IPS-18a (cell line): Measurements from ENCODE around the gene ANO1.

Experiments used
- H3K27ac ChIP-seq: one replicate; pipeline ENCODE4 v1.5.1; 2013; ENCODE audit warnings: low read length
- H3K27me3 ChIP-seq: one replicate; pipeline ENCODE4 v1.6.1; 2013; ENCODE audit warnings: mild to moderate bottlenecking, low read length; ENCODE audit not compliant: control insufficient read depth, insufficient read depth
- H3K36me3 ChIP-seq: one replicate; pipeline ENCODE4 v1.6.1; 2013; ENCODE audit warnings: low read depth, low read length; ENCODE audit not compliant: control insufficient read depth
- H3K4me1 ChIP-seq: one replicate; pipeline ENCODE4 v1.6.1; 2013; ENCODE audit warnings: low read depth, low read length; ENCODE audit not compliant: control insufficient read depth
- H3K4me3 ChIP-seq: one replicate; pipeline ENCODE4 v1.5.1; 2013; ENCODE audit warnings: low read length
- H3K9ac ChIP-seq: one replicate; pipeline ENCODE4 v1.6.1; 2013; ENCODE audit warnings: mild to moderate bottlenecking, low read length, moderate library complexity
- H3K9me3 ChIP-seq: one replicate; pipeline ENCODE4 v1.6.1; 2013; ENCODE audit warnings: low read depth, low read length; ENCODE audit not compliant: control insufficient read depth

ANO1 gene

DNA sequence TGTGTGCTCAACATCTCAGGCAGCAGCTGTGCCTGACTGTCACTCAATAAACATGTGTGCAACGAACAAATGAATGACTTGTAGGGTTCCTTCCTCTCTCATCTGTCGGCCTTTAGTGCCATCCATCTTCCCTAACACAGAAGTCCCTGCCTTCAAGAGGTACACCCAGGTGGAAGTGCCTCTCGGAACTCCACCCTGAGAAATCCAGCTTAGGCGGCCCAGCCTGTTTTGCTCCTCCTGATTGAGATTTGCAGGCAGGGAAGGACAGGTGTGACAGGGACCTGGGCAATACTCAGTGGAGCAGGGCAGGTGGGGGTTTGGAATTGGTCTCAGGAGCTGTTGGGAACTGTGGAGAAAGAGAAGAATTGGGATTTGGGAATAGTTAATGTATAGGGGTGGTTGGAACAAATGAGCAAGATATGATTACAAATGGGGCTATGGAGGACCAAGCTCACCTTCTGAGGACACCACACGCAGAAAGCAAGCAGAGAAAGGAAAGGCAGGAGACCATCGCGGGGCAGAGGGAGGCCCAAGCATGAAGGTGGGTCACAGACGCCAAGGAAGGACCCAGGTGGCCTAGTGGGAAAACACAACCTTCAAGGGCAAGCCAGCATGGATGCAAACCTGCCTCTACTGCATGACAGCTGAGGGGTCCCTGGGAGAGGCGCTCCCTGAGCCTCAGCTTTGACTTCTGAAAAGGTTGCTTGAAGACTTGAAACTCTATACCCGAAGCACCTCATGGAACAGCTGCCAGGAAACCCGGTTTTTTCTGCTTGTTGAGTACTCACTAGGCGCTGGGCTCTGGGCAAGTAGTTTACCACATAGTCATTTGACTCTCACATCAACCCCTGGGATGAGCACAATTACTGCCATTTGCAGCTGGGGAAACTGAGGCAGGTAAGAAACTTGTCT lies 40.9 kb upstream of the ANO1 start:
- Histone ChIP-seq H3K4me1 (no peaks in the 10 kb centered on the region), H3K9me3 (peaks cover 8% of the 10 kb centered on the region), H3K27me3 (no peaks in the 10 kb centered on the region), H3K27ac (no peak overlapping the region), H3K9ac (no peak overlapping the region), H3K4me3 (no peak overlapping the region), H3K36me3 (no peaks in the 10 kb centered on the region)

DNA sequence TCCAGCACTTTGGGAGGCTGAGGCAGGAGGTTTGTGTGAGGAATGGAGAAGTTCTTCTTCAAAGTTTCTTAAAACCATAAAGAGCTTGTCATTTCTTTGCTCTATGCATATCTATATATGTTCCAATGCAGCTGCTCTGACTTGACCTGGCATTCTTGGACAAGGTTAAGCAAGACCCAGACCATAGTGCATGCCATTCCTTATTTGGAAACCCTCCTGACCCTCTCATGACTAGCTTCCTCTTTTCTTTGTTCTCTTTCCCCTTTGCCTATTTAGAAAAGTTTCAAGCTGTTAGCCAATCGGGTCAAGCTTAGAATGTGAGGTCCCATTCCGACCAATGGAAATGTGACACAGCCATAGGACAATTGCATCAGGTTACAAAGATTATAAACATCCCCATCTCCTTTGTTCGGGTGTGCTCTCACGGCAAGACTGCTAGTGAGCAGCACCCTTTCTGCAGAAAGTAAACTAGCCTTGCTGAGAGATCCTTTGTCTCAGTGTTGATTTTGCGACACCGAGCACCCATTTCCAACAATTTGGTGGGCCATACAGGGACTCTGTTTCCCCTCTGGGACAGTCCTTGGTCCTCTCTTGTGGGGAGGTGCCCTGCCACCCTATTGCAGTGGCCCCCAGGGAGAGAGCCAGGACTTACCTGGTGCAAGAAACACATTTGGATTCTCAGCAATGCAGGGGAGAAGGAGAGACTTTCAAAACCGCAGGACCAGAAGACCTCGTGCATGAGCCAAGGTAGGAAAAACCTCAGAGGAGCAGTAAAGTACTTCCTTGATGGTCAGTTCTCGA lies 39.9 kb upstream of the ANO1 start:
- Histone ChIP-seq H3K36me3 (no peaks in the 10 kb centered on the region), H3K9me3 (peaks cover 13% of the 10 kb centered on the region), H3K27me3 (no peaks in the 10 kb centered on the region), H3K9ac (no peak overlapping the region), H3K27ac (no peak overlapping the region), H3K4me3 (no peak overlapping the region), H3K4me1 (no peaks in the 10 kb centered on the region)

DNA sequence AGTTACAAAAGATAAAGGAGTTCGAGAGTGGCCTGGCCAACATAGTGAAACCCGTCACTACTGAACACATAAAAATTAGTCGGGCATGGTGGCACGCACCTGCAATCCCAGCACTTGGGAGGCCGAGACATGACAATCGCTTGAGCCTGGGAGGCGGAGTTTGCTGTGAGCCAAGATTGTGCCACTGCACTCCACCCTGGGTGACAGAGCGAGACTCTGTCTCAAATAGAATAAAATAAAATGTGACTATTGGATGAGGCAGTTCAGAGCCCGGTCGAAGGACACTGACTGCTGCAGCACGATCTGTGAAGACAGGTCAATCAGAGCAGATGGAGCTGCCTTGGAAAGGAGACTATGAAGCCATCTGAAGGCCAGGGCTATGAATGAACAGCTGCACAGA lies 37.7 kb upstream of the ANO1 start:
- no peak overlapping the region for H3K4me3 ChIP-seq

DNA sequence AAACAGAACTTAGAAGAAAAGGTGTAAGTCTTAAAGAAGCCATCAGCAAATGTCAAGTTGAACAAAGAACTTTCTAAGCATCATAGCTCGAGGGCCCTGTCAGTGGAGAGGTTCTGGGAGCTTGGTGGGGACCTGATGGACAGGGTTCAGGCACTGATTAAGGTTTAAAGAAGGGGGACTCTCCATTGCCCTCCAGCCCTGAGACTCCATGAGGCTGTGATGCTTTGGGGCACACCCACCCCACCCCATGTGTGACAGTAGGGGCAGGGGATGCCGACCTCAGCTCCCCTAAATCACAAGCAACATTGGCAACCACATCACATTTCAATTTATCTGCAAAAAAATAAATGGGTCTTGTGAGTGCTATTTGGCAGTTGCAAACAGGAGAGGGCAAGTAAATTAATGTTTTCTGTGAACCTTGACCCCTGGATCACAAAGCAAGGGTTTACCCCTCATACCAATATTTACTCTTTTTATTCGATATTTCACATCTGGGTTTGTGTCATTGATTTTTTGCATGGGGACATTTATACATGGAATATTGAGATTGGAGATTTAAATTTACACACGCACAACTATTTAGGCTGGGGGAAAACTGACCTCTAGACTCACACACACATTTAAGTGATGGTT lies 37.1 kb upstream of the ANO1 start:
- H3K4me3 ChIP-seq: no peak overlapping the region
- H3K4me1 ChIP-seq: no peaks in the 10 kb centered on the region
- peaks cover 21% of the 10 kb centered on the region for H3K9me3 ChIP-seq
- H3K27ac ChIP-seq: no peak overlapping the region
- no peak overlapping the region for H3K9ac ChIP-seq
- no peaks in the 10 kb centered on the region for H3K36me3 ChIP-seq
- H3K27me3 ChIP-seq: no peaks in the 10 kb centered on the region

More for the DNA sequence above, 37.7 kb upstream of the ANO1 start:
- Histone ChIP-seq H3K36me3 (no peaks in the 10 kb centered on the region), H3K9me3 (peaks cover 21% of the 10 kb centered on the region), H3K27ac (no peak overlapping the region), H3K27me3 (no peaks in the 10 kb centered on the region), H3K4me1 (no peaks in the 10 kb centered on the region), H3K9ac (no peak overlapping the region)

DNA sequence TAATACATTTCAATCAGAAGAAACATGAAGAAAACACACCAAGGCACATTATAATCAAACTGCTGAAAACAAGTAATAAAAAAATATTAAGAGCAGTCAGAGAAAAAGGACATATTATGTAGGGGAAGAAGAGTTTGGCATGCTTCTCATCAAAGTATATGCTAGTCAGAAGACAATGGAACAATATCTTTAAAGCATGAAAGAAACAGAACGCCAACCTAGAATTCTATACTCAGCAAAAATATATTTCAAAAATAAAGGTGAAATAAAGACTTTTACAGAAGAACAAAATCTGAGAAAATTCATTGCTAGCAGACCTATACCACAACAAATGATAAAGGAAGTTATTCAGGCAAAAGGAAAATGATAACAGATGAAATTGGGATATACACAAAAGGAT lies 34.6 kb upstream of the ANO1 start:
- H3K27ac ChIP-seq: no peak overlapping the region
- peaks cover 16% of the 10 kb centered on the region for H3K9me3 ChIP-seq
- H3K27me3 ChIP-seq: no peaks in the 10 kb centered on the region
- no peak overlapping the region for H3K9ac ChIP-seq
- H3K4me1 ChIP-seq: no peaks in the 10 kb centered on the region
- H3K4me3 ChIP-seq: no peak overlapping the region
- H3K36me3 ChIP-seq: no peaks in the 10 kb centered on the region

DNA sequence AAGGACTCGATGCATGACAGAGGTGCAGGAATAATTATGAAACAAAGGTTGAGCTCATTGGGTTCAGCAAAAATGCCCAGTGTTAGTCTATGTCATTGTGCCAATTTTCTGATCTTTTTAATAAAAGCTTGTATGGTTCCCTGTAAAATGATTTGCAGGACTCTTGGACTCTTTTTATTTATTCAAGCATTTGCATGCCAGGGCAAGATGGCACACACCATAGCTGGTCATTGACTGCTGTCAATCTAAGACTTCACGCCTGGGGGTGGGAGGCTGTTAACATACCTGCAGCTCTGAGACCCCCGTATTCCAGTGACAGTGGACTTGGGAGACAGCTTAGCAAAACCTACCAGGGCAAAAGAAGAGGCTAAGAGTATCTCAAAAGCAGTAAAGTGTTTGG lies 32.0 kb upstream of the ANO1 start:
- H3K9ac ChIP-seq: no peak overlapping the region
- H3K27me3 ChIP-seq: no peaks in the 10 kb centered on the region
- H3K27ac ChIP-seq: no peak overlapping the region
- H3K9me3 ChIP-seq: peaks cover 13% of the 10 kb centered on the region
- H3K4me3 ChIP-seq: no peak overlapping the region
- peaks cover 3% of the 10 kb centered on the region for H3K4me1 ChIP-seq
- no peaks in the 10 kb centered on the region for H3K36me3 ChIP-seq

DNA sequence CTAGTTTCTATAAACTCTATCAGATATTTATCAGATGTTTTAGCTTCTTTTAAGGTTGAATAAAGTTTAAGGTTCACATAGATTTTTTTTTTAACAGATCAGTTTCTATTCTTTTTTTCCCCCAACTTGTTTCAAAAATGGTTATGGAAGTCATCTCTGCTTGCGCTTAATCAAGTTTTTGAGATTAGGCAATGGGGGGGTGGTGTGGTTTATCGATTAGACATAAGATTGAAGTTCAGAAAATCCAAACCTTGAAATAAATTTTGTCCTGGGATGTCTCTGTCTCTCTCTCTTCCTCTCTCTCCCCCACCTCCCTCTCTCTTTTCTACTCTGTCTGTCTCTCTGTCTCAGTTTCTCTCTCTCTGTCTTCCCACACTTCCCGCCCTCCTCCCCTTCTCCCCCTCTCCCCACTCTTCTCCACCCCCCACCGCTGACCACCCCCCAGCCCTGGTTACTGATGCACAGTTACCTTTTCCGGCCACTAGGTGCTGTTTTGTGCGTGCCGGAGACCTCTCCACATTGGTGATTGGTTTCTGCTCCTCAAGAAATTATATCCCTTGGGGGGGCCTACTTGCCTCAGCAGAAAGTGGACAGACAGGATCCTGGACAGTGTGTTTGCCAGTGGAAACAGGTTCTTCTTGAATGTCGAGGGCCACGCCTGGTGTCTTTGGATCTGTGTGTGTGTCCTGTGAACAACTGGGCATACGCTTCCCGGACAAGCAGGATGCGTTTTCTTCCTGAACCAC lies 29.7 kb upstream of the ANO1 start:
- no peak overlapping the region for H3K4me3 ChIP-seq
- H3K36me3 ChIP-seq: no peaks in the 10 kb centered on the region
- peaks cover 3% of the 10 kb centered on the region for H3K4me1 ChIP-seq
- no peak overlapping the region for H3K27ac ChIP-seq
- no peaks in the 10 kb centered on the region for H3K27me3 ChIP-seq
- no peak overlapping the region for H3K9ac ChIP-seq
- H3K9me3 ChIP-seq: peaks cover 6% of the 10 kb centered on the region

DNA sequence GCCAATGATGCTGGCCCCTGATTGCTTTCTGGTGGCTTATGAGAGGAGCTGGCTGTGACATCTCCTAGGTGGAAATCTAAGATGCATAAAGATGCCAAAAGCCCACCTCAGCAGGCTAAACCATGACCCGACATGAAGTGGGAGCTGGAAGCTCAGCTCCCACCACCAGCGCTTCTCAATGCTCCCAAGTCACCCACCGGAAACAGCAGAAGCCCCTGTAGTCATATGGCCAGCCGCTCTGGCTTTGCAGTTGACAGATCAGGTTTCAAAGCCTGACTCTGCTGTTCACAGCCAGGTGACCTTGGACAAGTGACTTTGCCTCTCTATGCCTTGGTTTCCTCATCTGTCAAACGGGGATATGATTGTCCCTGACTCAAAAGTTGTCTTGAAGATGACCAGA lies 29.1 kb upstream of the ANO1 start:
- Histone ChIP-seq H3K27ac (no peak overlapping the region), H3K27me3 (no peaks in the 10 kb centered on the region), H3K4me3 (no peak overlapping the region), H3K36me3 (no peaks in the 10 kb centered on the region), H3K9me3 (no peaks in the 10 kb centered on the region), H3K9ac (no peak overlapping the region), H3K4me1 (peaks cover 3% of the 10 kb centered on the region)

DNA sequence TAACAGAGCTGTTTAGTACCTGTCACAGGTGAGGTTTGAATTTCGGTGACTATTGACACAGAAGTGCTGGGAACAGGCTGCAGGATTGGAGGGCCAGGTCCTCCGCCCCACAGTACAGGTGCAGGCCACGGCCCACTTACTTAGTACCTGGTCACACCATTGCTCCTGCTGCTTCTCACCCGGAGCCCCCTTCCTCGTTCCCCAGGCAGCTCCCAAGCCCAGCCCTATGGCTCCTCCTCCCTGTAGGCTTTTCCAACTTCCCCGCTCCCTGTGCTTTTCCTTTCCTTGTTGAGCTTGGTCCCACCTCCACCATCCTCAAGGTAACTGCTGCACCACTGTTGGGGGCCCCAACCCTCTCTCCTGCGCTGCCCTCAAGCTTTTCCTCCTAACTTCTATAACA lies 27.9 kb upstream of the ANO1 start:
- Histone ChIP-seq H3K36me3 (no peaks in the 10 kb centered on the region), H3K27me3 (no peaks in the 10 kb centered on the region), H3K4me1 (peaks cover 3% of the 10 kb centered on the region), H3K9me3 (no peaks in the 10 kb centered on the region), H3K4me3 (no peak overlapping the region), H3K9ac (no peak overlapping the region), H3K27ac (no peak overlapping the region)

DNA sequence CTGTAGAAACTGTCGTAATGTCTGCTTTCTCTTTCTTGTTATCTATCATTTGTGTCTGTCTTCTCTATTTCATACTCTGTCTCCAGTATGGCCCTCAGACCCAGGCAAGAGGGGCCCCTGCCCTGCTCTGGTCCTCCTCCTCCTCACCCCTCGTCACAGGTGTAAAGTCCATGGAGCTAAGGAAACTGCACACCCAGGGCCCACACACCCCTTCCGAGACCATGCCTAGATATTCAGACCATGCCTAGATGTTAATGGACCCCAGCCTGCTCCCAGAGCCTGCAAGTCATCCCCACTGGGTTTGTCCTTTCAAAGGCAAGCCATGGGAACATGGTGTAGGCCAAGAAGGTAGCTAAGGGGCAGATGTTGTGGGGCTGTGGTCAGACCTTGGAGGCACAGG lies 24.1 kb upstream of the ANO1 start:
- Histone ChIP-seq H3K4me3 (no peak overlapping the region), H3K9me3 (no peaks in the 10 kb centered on the region), H3K36me3 (no peaks in the 10 kb centered on the region), H3K27ac (no peak overlapping the region), H3K4me1 (no peaks in the 10 kb centered on the region), H3K27me3 (no peaks in the 10 kb centered on the region), H3K9ac (no peak overlapping the region)

DNA sequence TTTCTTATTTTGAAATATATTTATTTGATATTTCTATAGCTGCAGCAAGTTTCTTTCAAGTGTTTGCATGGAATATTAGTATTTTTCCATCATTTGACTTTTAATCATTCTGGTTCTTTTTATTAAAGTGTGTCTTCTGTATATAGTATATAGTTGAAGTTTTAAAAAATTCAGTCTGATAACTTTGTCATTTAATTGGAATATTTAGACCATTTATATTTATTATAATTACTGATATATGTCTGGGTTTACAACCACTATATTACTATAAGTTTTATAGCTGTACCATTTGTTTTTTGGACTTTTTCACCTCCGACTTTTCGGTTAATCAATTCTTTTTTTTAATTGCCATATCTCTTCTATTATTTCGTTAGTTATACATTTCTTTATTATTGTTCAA lies 22.7 kb upstream of the ANO1 start:
- Histone ChIP-seq H3K9me3 (no peaks in the 10 kb centered on the region), H3K27me3 (no peaks in the 10 kb centered on the region), H3K4me1 (no peaks in the 10 kb centered on the region)

More for the DNA sequence above, 22.7 kb upstream of the ANO1 start:
- Histone ChIP-seq H3K27ac (no peak overlapping the region), H3K4me3 (no peak overlapping the region), H3K36me3 (no peaks in the 10 kb centered on the region), H3K9ac (no peak overlapping the region)
